Spleen (tissue), 11 donors: ENCODE data around the gene RELL1. TPM values are rescaled to one million over a fixed set of nuclear protein-coding genes. Genes with fewer than 3 reads are reported as not detected.

Experiments
- DNase-seq: peaks from one replicate; pipeline ENCODE4 v3.0.0-alpha.2; 2020
- H3K27ac ChIP-seq, 8 donors: fragments of 200-600 bp; sonication (generic) in 7 of 8; 1 replicate in 4 of 8; 2 replicates in 4 of 8; pipeline versions ENCODE4 v1.5.0 to v1.8.0; 2016 to 2021; ENCODE audit warnings: inconsistent platforms in 4 of 8, mild to moderate bottlenecking in 4 of 8, moderate library complexity in 1 of 8
- H3K27me3 ChIP-seq, 7 donors: fragments of 200-600 bp; sonication (generic) in 6 of 7; replicated peaks in 1 of 7; 1 replicate in 4 of 7; 2 replicates in 3 of 7; pipeline versions ENCODE4 v1.5.0 to v1.8.0; 2016 to 2021; ENCODE audit warnings: inconsistent platforms in 3 of 7, mild to moderate bottlenecking in 1 of 7
- H3K36me3 ChIP-seq, 6 donors: fragments of 200-600 bp; sonication (generic) in 5 of 6; 1 replicate in 4 of 6; 2 replicates in 2 of 6; pipeline versions ENCODE4 v1.5.0 to v1.8.0; 2016 to 2021; ENCODE audit warnings: inconsistent platforms in 2 of 6
- H3K4me1 ChIP-seq, 6 donors: fragments of 200-600 bp; sonication (generic) in 5 of 6; 1 replicate in 3 of 6; 2 replicates in 3 of 6; pipeline versions ENCODE4 v1.5.0 to v1.8.0; 2016 to 2021; ENCODE audit warnings: inconsistent platforms in 3 of 6
- H3K4me3 ChIP-seq, 8 donors: fragments of 200-600 bp; sonication (generic) in 7 of 8; 1 replicate in 4 of 8; 2 replicates in 4 of 8; pipeline versions ENCODE4 v1.5.0 to v1.8.0; 2016 to 2021; ENCODE audit warnings: inconsistent platforms in 4 of 8, mild to moderate bottlenecking in 4 of 8, moderate library complexity in 2 of 8
- H3K9me3 ChIP-seq, 8 donors: fragments of 200-600 bp; sonication (generic) in 7 of 8; 1 replicate in 4 of 8; 2 replicates in 4 of 8; pipeline versions ENCODE4 v1.5.0 to v1.8.0; 2016 to 2021; ENCODE audit warnings: inconsistent platforms in 4 of 8
- POLR2A ChIP-seq, 3 donors: fragments of 450-650 bp; IDR thresholded peaks; one replicate each; pipeline ENCODE4 v1.5.1; 2017; ENCODE audit warnings: antibody characterized with exemption in 3 of 3, mild to moderate bottlenecking in 1 of 3
- POLR2AphosphoS5 ChIP-seq, 3 donors: sonication (generic); formaldehyde crosslinking; IDR thresholded peaks; one replicate each; pipeline ENCODE4 v1.5.1; 2017; ENCODE audit warnings: antibody characterized with exemption in 3 of 3
- WGBS, 5 donors: extraction: QIAGEN DNeasy Blood & Tissue Kit in 3 of 5; methylation state at CpG; one replicate each; pipeline versions ENCODE4 v1.1.5 to v1.1.7; 2013 to 2018; 5-methylcytosine and 5-hydroxymethylcytosine counted together
- intact Hi-C: fragments of 100-400 bp; cut with DNase I; formaldehyde crosslinking; loops from one replicate; pipeline ENCODE4 v1.15.0; 2023; ENCODE audit warnings: low total_unique reads
- polyA plus RNA-seq, 3 donors: library from polyadenylated mRNA; stranded (reverse); fragments of 200-250 nt; gene quantifications; one replicate each; pipeline ENCODE4 v1.2.1, GENCODE V29; 2013
- small RNA-seq, 4 donors: library from RNA; depleted of rRNA; stranded (forward); fragments of <200 nt; gene quantifications; one replicate each; pipeline ENCODE3, GENCODE V24; 2016
- total RNA-seq, 7 donors: library from RNA; depleted of rRNA in 3 of 7; stranded (reverse); fragments of >200 nt in 3 of 7; fragmentation: NEBNext Ultra II Directional in 4 of 7; extraction: Animal tissue kit (Norgen Biotek cat#: 25700) in 4 of 7; gene quantifications; one replicate each; pipeline versions ENCODE4 v1.1.0 to v1.2.1, GENCODE V29; 2016 to 2021
- TF ChIP-seq, protein P1 (sequence below), 11 experiments: fragments of 200-600 bp in 7 of 11; fragments of 450-650 bp in 4 of 11; sonication (generic) in 4 of 11; IDR thresholded peaks in 8 of 11; conservative IDR thresholded peaks in 3 of 11; 1 replicate in 7 of 11; 2 replicates in 4 of 11; pipeline versions ENCODE4 v1.4.0 to v1.8.0; 2016 to 2021; ENCODE audit warnings: antibody characterized with exemption in 11 of 11, inconsistent platforms in 4 of 11, mild to moderate bottlenecking in 1 of 11
- donor health status: healthy with polysubstance abuse.
- donor health status: DM: no; HTN: no; CAD: no; lungs with moderate emphysema.
- donor health status: DM: no; HTN: no; CAD: no.
- donor health status: Bipolar disorder and iron deficiency.
- donor health status: healthy.
- donor health status: DM: no; HTN: no; CAD: no.
- donor health status: DM: yes; HTN: yes; CAD: no.

Gene RELL1
- total and polyA plus RNA-seq, 10 donors: 0.59 to 70.4 (median 42.6) TPM

DNA sequence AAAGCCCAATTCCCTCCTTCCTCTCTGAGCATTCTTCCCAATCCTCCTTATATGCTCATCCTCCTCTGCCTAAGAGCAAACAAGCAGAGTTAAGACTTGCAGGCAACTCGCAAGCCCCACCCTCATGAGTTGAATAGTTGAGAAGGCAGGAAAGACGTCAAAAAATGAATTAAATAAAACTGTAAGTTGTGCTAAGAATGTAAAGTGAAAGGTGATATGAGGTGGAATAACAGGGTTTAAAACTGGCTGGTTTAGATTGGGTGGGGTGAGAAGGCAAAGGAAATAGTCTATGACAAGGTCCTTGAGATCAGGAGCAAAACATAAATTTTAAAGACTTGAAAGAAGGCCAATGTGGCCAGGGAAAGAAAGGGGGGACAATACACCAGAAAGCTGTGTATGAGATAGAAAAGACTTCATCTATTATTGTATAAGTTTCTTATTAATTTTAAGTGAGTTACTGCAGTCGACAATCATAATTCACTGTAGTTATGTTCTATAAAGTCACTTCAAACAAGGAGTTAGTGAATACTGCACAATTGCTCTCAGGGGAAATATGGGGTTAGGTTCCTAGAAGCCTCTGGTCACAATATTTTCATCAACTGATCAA, 124.9 kb downstream of the RELL1 start:
- WGBS, 5 donors: 54 to 68% (median 64%) methylated on average over 3 of the region's 3 CpGs
- DNase-seq: no peak
- intact Hi-C loops: no loop called here
- Histone ChIP-seq H3K27ac (no peak overlapping the region), H3K27me3 (no peaks in the 10 kb centered on the region), H3K9me3 (no peaks in the 10 kb centered on the region), H3K4me3 (no peak overlapping the region), H3K4me1 (no peaks in the 10 kb centered on the region), H3K36me3 (no peaks in the 10 kb centered on the region)
- TF ChIP-seq POLR2A (IDR thresholded peaks at IDR 0.05): no peak
- no peak for TF ChIP-seq POLR2AphosphoS5 (IDR thresholded peaks at IDR 0.05)
- TF ChIP-seq, protein P1, sequence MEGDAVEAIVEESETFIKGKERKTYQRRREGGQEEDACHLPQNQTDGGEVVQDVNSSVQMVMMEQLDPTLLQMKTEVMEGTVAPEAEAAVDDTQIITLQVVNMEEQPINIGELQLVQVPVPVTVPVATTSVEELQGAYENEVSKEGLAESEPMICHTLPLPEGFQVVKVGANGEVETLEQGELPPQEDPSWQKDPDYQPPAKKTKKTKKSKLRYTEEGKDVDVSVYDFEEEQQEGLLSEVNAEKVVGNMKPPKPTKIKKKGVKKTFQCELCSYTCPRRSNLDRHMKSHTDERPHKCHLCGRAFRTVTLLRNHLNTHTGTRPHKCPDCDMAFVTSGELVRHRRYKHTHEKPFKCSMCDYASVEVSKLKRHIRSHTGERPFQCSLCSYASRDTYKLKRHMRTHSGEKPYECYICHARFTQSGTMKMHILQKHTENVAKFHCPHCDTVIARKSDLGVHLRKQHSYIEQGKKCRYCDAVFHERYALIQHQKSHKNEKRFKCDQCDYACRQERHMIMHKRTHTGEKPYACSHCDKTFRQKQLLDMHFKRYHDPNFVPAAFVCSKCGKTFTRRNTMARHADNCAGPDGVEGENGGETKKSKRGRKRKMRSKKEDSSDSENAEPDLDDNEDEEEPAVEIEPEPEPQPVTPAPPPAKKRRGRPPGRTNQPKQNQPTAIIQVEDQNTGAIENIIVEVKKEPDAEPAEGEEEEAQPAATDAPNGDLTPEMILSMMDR (IDR thresholded peaks at IDR 0.05 in 8 of 11, conservative IDR thresholded peaks at IDR 0.05 in 3 of 11): no peak

Small RNAs within 50 kb of the gene (small RNA-seq; reads per million reads assigned to genes)
- gene RF00019: 0 reads per million in 4 donors

Other genes with a start within 250 kb of the RELL1 start
- 10 to 100 TPM; 24.6 to 43.7 (median 30.1) TPM for gene PGM2, start 140.3 kb upstream of the RELL1 start, total RNA-seq
- gene PGM2, start 140.3 kb upstream of the RELL1 start, polyA plus RNA-seq: 1 to 10 TPM; 5.4 to 9.5 (median 7.6) TPM
- 100 to 1,000 TPM in 4 of 7 donors, 10 to 100 TPM in 3; 81.0 to 142 (median 110) TPM for gene TBC1D1, start 204.7 kb upstream of the RELL1 start, total RNA-seq
- gene TBC1D1, start 204.7 kb upstream of the RELL1 start, polyA plus RNA-seq: 10 to 100 TPM; 49.3 to 68.4 (median 49.7) TPM